Esophagus muscularis mucosa (tissue), 4 donors: Measurements from ENCODE around the gene TRAPPC3L.

Source experiments
- CTCF ChIP-seq, 3 experiments: fragments of 200-600 bp in 2 of 3; fragments of 450-650 bp in 1 of 3; sonication (generic) in 2 of 3; IDR thresholded peaks; one replicate each; pipeline ENCODE4 v1.5.1; 2017 to 2019; ENCODE audit warnings: antibody characterized with exemption in 3 of 3, mild to moderate bottlenecking in 2 of 3, moderate library complexity in 1 of 3
- EP300 ChIP-seq: sonication (generic); formaldehyde crosslinking; IDR thresholded peaks from one replicate; pipeline ENCODE4 v1.6.1; 2017; ENCODE audit warnings: antibody characterized with exemption
- POLR2A ChIP-seq: fragments of 450-650 bp; IDR thresholded peaks from one replicate; pipeline ENCODE4 v1.6.1; 2017; ENCODE audit warnings: antibody characterized with exemption, moderate library complexity, mild to moderate bottlenecking, low read depth
- POLR2AphosphoS5 ChIP-seq, 2 donors: sonication (generic); formaldehyde crosslinking; IDR thresholded peaks; one replicate each; pipeline ENCODE4 v1.6.1; 2017; ENCODE audit warnings: antibody characterized with exemption in 2 of 2

DNA sequence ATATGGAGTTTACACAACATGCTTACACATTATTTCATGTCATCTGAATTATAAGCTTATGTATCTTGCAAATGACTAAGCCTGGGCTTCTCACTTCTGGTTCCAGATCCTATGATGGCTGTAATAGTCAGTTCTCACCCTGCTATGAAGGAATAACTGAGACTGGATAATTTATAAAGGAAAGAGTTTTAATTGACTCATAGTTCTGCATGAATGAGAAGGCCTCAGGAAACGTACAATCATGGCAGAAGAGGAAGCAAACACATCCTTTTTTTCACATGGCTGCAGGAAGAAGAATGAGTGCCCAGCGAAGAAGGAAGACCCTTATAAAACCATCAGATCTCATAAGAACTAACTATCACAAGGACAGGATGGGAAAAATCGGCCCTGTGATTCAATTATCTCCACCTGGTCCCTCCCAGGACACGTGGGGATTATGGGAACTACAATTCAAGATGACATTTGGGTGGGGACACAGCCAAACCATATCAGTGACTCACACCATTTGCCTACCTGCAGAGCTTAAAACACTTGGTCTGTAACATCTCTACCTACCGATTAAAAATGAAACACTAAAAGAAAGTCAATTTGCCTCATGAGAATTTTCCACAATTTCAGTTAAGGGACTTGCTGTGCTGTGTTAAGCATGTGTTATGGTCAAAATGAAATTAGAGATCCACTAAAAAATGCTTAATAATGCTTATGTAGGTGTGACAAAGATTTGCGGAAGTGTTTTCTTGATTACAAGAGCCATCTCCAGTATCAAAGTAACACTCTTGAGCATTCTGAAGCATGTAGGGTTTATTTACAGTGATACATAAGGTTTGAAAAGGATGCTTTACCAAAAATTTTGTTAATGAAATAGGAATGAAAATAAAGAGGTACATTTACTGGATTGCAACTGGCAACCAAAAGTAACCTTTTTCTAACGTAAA is 23.6 kb upstream of the TRAPPC3L start:
- TF ChIP-seq CTCF (IDR thresholded peaks at IDR 0.05) (no peak), EP300 (no peak), POLR2A (no peak), POLR2AphosphoS5 (IDR thresholded peaks at IDR 0.05) (no peak)
